Measurements from ENCODE around the gene ALDOA. TPM values are rescaled to one million over a fixed set of nuclear protein-coding genes. Genes with fewer than 3 reads are reported as not detected.

Gene ALDOA
- total RNA-seq, 3 donors from 2014 or later, result 479 to 672 (median 540) TPM

DNA sequence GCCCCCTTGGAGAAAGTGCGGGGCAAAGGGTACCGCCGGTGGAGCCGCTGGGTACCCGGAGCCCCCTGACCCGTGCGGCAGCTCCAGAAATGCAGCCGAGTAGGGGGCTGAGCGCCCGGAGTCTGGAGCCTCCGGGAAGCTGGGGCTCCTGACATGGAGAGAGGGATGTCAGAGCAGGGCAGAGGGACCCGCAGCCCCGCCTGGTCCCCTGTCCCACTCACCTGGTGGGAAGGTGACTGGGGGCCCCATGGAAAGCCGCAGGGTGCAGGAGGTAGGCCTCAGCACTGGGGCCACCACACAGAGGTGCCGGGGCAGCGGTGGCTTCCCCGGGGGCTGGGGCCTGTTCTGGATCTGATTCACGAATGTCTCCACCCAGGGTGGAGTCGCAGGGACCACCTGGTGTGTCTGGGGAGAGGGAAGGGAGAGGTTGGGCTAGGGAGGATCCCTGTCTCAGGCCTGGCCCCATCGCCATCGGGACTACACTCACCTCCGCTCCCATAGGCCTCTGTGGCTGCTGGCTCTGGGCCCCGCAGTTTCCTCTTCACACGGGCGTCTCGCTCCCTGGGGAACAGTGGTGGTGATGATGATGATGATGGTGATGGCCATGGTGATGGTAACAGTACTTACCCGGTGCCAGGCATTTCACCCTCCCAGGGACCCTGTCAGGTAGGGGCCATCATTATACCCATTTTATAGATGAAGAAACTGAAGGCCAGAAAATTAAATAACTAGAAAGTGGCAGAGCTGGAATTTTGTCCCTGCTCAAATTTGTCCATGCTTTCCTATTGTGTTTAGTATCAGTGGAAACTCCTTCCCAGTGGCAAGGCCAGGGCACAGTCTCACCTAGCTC, 21.0 kb downstream of the ALDOA start:
- intact Hi-C loops (cut with DNase I; ENCODE audit: low total_unique reads), result no loop called here
- H3K36me3 ChIP-seq, result peaks cover 11% of the 10 kb centered on the region
- TF ChIP-seq CTCF (IDR thresholded peaks at IDR 0.05) (no peak), POLR2A (IDR thresholded peaks at IDR 0.05) (no peak), POLR2AphosphoS5 (IDR thresholded peaks at IDR 0.05) (no peak)
- no peaks in the 10 kb centered on the region for H3K27me3 ChIP-seq
- H3K4me1 ChIP-seq, result peaks cover 0 to 5% of the 10 kb centered on the region in 2 donors
- H3K4me3 ChIP-seq, result no peak overlapping the region
- DNase-seq (ENCODE audit: low spot score in 2 of 2), result no peak
- no peaks in the 10 kb centered on the region for H3K9me3 ChIP-seq
- H3K27ac ChIP-seq, result no peak overlapping the region

- intact Hi-C loops (cut with DNase I; ENCODE audit: low total_unique reads), result no loop called here
- no peak overlapping the region for H3K27ac ChIP-seq
- DNase-seq (ENCODE audit: low spot score in 2 of 2), result no peak
- no peak overlapping the region for H3K4me3 ChIP-seq
- no peak for TF ChIP-seq POLR2A (IDR thresholded peaks at IDR 0.05)
- TF ChIP-seq CTCF (IDR thresholded peaks at IDR 0.05), result no peak
- no peak for TF ChIP-seq POLR2AphosphoS5 (IDR thresholded peaks at IDR 0.05)
- H3K4me1 ChIP-seq, result peaks cover 3 to 5% of the 10 kb centered on the region in 2 donors
- H3K36me3 ChIP-seq, result peaks cover 11% of the 10 kb centered on the region
- H3K27me3 ChIP-seq, result no peaks in the 10 kb centered on the region
- no peaks in the 10 kb centered on the region for H3K9me3 ChIP-seq
Observed at GRCh38 chr16:30087181-30087898, 21.8 kb downstream of the ALDOA start.

GRCh38 chr16:30088237-30088831, 22.8 kb downstream of the ALDOA start:
- H3K27me3 ChIP-seq, result no peaks in the 10 kb centered on the region
- peaks cover 5 to 9% of the 10 kb centered on the region in 2 donors for H3K4me1 ChIP-seq
- TF ChIP-seq CTCF (IDR thresholded peaks at IDR 0.05) (no peak), POLR2AphosphoS5 (IDR thresholded peaks at IDR 0.05) (no peak), POLR2A (IDR thresholded peaks at IDR 0.05) (no peak)
- intact Hi-C loops (cut with DNase I; ENCODE audit: low total_unique reads), result no loop called here
- peaks cover 3% of the 10 kb centered on the region for H3K36me3 ChIP-seq
- no peaks in the 10 kb centered on the region for H3K9me3 ChIP-seq
- no peak overlapping the region for H3K4me3 ChIP-seq
- no peak overlapping the region for H3K27ac ChIP-seq
- no peak for DNase-seq (ENCODE audit: low spot score in 2 of 2)

GRCh38 chr16:30088832-30089624, 23.5 kb downstream of the ALDOA start:
- TF ChIP-seq POLR2AphosphoS5 (IDR thresholded peaks at IDR 0.05), result no peak
- no peak for TF ChIP-seq CTCF (IDR thresholded peaks at IDR 0.05)
- no peak for TF ChIP-seq POLR2A (IDR thresholded peaks at IDR 0.05)
- H3K4me1 ChIP-seq, result peaks cover 5 to 9% of the 10 kb centered on the region in 2 donors

More at GRCh38 chr16:30088832-30089624, 23.5 kb downstream of the ALDOA start:
- Histone ChIP-seq H3K36me3 (no peaks in the 10 kb centered on the region), H3K9me3 (no peaks in the 10 kb centered on the region), H3K4me3 (no peak overlapping the region), H3K27me3 (no peaks in the 10 kb centered on the region), H3K27ac (peak overlapping the region in 1 of 2 donors; percentile 14)
- intact Hi-C loops (cut with DNase I; ENCODE audit: low total_unique reads), result no loop called here
- DNase-seq (ENCODE audit: low spot score in 2 of 2), result no peak
